ENCODE data around the gene NDUFA13.

GRCh38 chr19:19562665-19563347, 46.8 kb downstream of the NDUFA13 start:
- TF ChIP-seq CTCF (IDR thresholded peaks at IDR 0.05) = no peak
- no peak for TF ChIP-seq EP300 (IDR thresholded peaks at IDR 0.05)
- no peak for TF ChIP-seq POLR2A (IDR thresholded peaks at IDR 0.05)
- TF ChIP-seq POLR2AphosphoS5 (IDR thresholded peaks at IDR 0.05) = no peak
